Measurements from ENCODE around the gene TMEM150B.

TMEM150B gene, protein sequence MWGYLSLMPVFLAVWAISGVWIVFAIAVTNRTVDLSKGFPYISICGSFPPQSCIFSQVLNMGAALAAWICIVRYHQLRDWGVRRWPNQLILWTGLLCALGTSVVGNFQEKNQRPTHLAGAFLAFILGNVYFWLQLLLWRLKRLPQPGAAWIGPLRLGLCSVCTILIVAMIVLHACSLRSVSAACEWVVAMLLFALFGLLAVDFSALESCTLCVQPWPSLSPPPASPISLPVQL

GRCh38 chr19:55325172-55325571 lies at the start of gene TMEM150B:
TMEM150B (minus strand) TSS chr19:55325341; CDS start chr19:55321036, 4,305 bp downstream.
- DNase-seq = peak; percentile 77

GRCh38 chr19:55373993-55374757 lies 49.0 kb upstream of the TMEM150B start:
- DNase-seq = no peak

- no peak for DNase-seq
These were observed 48.3 kb upstream of the TMEM150B start for GRCh38 chr19:55373306-55373992.

DNA sequence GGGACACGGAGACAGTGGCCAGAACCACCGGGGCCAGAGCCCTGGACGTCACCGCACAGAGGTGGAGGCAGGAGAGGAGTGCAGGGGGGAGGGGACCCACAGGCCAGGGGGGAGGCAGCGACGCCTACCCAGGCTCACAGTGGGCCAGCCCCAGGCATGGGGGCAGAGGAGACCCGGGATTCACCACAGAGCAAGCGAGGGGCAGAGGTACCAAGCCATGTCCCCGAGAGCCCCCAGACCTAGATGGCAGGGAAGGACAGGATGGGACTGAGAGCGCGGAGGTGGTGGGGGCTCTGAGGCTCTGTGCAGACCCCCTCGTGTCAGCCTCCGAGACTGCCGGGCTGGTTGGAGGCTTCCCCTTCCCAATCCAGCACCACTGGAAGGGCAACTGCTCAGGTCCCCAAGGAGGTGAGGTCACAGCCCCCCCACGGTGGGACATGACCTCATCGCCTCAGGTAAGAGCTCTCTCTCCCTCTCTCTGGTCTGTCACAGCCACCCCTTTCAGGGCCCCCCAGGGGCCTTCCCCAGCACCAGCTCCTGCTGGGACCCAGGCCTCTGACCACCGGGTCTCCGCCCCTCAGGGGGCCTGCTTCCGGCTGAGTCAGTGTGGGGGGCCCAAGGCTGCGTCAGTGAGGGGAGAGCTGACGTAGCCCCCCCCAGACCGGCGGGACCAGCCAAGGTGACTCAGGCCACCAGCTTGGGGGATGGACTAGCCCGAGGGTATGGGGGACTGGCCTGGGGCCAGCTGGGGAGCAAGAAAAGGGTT lies 47.4 kb upstream of the TMEM150B start:
- DNase-seq = no peak

- no peak for DNase-seq
These were observed 45.3 kb upstream of the TMEM150B start, which contains the start of gene IL11 for GRCh38 chr19:55370305-55370988. IL11 (minus strand) TSS chr19:55370463; CDS start chr19:55370310, 153 bp downstream.

GRCh38 chr19:55369653-55370304 lies 44.6 kb upstream of the TMEM150B start:
- peak; percentile 58 for DNase-seq

DNA sequence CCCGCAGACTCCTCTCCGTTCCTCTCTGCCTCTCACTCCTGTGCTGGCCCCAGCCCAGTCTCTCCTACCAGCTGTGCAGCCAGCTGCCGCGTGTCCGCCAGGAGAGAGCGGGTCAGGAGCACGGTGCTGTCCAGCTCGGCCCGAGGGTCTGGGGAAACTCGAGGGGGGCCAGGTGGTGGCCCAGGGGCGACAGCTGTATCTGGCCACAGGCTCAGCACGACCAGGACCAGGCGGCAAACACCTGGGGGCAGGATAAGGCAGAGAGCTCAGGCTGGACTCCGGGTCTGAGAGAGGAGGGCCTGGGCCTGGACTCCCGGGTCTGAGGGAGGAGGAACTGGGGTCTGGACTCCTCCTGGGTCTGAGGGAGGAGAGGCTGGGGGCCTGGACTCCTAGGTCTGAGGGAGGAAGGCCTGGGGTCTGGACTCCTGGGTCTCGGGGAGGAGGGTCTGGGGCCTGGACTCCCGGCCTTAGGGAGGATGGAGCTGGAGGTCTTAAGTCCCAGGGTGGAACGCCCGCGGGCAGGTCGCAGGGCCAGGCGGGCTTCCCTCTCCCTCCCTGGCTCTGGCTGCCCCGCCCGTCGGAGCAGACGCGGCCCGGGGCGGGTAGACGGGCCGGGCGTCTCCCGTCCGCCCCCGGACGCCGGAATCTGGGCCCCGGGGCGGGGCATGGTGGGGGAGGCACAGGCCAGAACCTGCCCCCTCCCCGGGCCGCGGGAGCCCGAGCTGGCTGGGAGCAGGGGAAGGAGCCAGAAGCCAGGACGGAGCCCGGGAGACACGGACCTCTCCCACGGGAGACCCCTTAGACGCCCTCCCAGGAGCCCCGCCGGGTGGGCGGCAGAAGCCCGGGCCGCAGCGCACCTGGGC lies 43.8 kb upstream of the TMEM150B start:
- DNase-seq = no peak

DNA sequence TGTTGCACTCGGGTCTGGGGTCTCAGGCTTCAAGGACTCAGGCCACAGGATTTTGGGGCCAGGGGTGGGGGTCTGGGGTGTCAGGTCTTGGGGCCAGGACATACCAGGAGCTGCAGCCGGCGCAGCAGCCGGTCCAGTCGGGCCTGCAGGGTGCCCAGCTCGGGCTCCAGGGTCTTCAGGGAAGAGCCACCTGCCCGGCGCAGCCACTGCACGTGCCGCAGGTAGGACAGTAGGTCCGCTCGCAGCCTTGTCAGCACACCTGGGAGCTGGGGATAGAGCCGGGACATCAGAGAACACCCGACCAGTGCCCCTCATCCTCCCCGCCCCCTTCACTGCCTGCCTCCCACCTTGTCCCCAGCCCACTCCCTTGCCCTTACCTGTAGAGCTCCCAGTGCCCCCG lies 43.0 kb upstream of the TMEM150B start:
- no peak for DNase-seq

GRCh38 chr19:55366790-55367189 lies 41.6 kb upstream of the TMEM150B start:
- no peak for DNase-seq

- no peak for DNase-seq
These were observed 40.8 kb upstream of the TMEM150B start for GRCh38 chr19:55365964-55366363.

DNA sequence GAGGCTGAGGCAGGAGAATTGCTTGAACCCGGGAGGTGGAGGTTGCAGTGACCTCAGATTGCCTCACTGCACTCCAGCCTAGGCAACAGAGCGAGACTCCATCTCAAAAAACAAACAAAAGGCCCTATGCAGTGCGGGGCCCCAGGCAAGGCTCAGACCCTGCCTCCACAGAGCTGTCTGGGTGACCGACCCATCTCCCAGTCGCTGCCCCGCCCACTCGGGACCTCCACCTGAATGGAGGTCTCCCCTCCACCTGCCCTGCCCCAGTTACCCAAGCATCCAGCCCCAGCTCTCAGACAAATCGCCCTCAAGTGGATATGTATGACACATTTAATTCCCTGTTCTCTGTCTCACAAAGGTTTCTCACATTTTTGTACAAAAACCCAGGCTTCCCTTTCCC lies 40.1 kb upstream of the TMEM150B start:
- DNase-seq = no peak

DNA sequence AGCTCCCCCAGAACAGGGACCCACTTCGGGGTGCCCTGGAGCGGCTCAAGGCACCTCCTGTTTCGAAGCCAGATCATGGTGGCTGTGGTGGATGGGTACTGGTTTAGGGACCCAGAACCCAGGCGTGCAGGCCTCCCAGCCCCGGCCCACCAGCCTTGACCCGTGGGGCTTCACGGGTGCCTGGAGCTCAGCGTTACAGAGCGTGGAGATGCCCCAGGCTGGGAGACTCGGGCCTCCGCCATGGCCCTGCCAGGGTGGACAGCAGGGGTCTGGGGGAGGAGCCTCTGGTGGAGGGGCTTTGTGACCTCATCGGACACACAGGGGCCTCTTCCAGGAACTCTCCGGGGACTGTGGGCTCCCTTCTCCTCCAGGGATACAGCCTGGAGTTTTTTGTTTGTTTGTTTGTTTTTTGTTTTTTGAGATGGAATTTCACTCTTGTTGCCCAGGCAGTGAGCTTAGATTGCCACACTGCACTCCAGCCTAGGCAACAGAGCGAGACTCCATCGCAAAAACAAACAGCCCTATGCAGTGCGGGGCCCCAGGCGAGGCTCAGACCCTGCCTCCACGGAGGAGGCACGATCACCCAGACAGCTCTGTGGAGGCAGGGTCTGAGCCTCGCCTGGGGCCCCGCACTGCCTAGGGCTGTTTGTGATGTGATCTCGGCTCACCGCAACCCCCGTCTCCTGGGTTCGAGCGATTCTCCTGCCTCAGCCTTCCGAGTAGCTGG lies 38.0 kb upstream of the TMEM150B start, which contains the start of gene GARIN5B:
Gene GARIN5B, minus strand, starts transcription at position 271 of the 727 bp plus-strand sequence. Its CDS starts 194 bp downstream, at position 77.
- no peak for DNase-seq

GRCh38 chr19:55362174-55362989 lies 37.2 kb upstream of the TMEM150B start:
- no peak for DNase-seq

DNA sequence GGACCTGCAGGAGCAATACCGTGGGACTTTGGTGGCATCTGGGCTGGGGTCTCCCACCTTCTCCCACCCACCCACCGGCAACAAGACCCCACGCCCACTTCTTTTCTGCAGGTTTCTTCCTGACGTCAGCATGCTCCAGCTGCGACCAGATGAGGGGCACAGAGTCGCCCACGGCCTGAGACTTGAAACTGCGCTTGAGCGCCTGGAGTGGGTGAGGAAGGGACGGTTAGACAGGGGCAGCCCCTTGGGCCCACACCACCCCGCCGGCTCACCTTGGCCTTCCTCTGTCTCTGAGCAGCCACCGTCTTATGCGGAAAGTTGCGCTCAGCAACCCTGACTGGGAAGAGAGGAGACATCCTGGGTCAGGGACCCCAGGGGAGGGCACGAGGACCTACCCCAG lies 35.8 kb upstream of the TMEM150B start:
- DNase-seq = no peak

- no peak for DNase-seq
These were observed 34.1 kb upstream of the TMEM150B start for GRCh38 chr19:55358943-55359908.

GRCh38 chr19:55358493-55358892 lies 33.4 kb upstream of the TMEM150B start:
- no peak for DNase-seq

GRCh38 chr19:55355213-55355821 lies 30.2 kb upstream of the TMEM150B start:
- no peak for DNase-seq
